Dedifferentiated amniotic fluid mesenchymal stem cell (primary cell): Measurements from ENCODE around the gene DMD.

ENCODE experiments used
- DNase-seq: peaks from one replicate; pipeline ENCODE4 v3.0.0-alpha.2; 2016; ENCODE audit errors: extremely low spot score

Gene DMD

GRCh38 chrX:33041141-33041540 lies 170.2 kb downstream of the DMD start:
- no peak for DNase-seq

- DNase-seq, result no peak
Observed at GRCh38 chrX:33032700-33033099, 178.6 kb downstream of the DMD start.

GRCh38 chrX:33014949-33015348 lies 196.4 kb downstream of the DMD start:
- no peak for DNase-seq

GRCh38 chrX:33014086-33014485 lies 197.3 kb downstream of the DMD start:
- no peak for DNase-seq

- DNase-seq, result no peak
Observed at GRCh38 chrX:33001107-33001506, 210.2 kb downstream of the DMD start.

- DNase-seq, result no peak
Observed at GRCh38 chrX:32998776-32999175, 212.6 kb downstream of the DMD start.

- DNase-seq, result no peak
Observed at GRCh38 chrX:32995427-32995826, 215.9 kb downstream of the DMD start.

GRCh38 chrX:32987142-32987541 lies 224.2 kb downstream of the DMD start:
- no peak for DNase-seq

GRCh38 chrX:32985544-32985943 lies 225.8 kb downstream of the DMD start:
- DNase-seq, result no peak

- DNase-seq, result no peak
Observed at GRCh38 chrX:32966821-32967355, 244.5 kb downstream of the DMD start.

- DNase-seq, result no peak
Observed at GRCh38 chrX:32954125-32954524, 257.2 kb downstream of the DMD start.

GRCh38 chrX:32948130-32948529 lies 263.2 kb downstream of the DMD start:
- DNase-seq, result no peak

GRCh38 chrX:32937043-32937442 lies 274.3 kb downstream of the DMD start:
- no peak for DNase-seq

GRCh38 chrX:32933548-32933947 lies 277.8 kb downstream of the DMD start:
- no peak for DNase-seq

- no peak for DNase-seq
Observed at GRCh38 chrX:32929040-32929439, 282.3 kb downstream of the DMD start.

GRCh38 chrX:32896088-32896487 lies 315.3 kb downstream of the DMD start:
- no peak for DNase-seq

GRCh38 chrX:32894679-32895078 lies 316.7 kb downstream of the DMD start:
- no peak for DNase-seq

GRCh38 chrX:32893751-32894150 lies 317.6 kb downstream of the DMD start:
- no peak for DNase-seq

GRCh38 chrX:32877592-32877991 lies 333.8 kb downstream of the DMD start:
- no peak for DNase-seq

- no peak for DNase-seq
Observed at GRCh38 chrX:32874839-32875238, 336.5 kb downstream of the DMD start.

GRCh38 chrX:32873786-32874185 lies 337.6 kb downstream of the DMD start:
- no peak for DNase-seq

- no peak for DNase-seq
Observed at GRCh38 chrX:32871636-32872035, 339.7 kb downstream of the DMD start.

GRCh38 chrX:32868524-32868895 lies 342.8 kb downstream of the DMD start:
- no peak for DNase-seq

GRCh38 chrX:32867781-32868523 lies 343.4 kb downstream of the DMD start:
- no peak for DNase-seq
